ENCODE data around the gene CTSO.

The CTSO gene

GRCh38 chr4:155948541-155948940 is 5.1 kb downstream of the CTSO start:
- H3K4me3 ChIP-seq (ENCODE audit: severe bottlenecking), result no peak overlapping the region
- no peaks in the 10 kb centered on the region for H3K27me3 ChIP-seq (ENCODE audit: insufficient read depth, poor library complexity, severe bottlenecking)
- DNase-seq (ENCODE audit: low spot score) (no peak), ATAC-seq (ENCODE audit: low read depth) (no peak)
- H3K27ac ChIP-seq (ENCODE audit: poor library complexity, severe bottlenecking), result no peak overlapping the region
- no peak for TF ChIP-seq CTCF (IDR thresholded peaks at IDR 0.05; ENCODE audit: poor library complexity, severe bottlenecking)
- peaks cover 10% of the 10 kb centered on the region for H3K4me1 ChIP-seq (ENCODE audit: insufficient read depth, poor library complexity, severe bottlenecking)
- no peaks in the 10 kb centered on the region for H3K9me3 ChIP-seq (ENCODE audit: severe bottlenecking)
- H3K36me3 ChIP-seq (ENCODE audit: low read depth), result no peaks in the 10 kb centered on the region

- TF ChIP-seq CTCF (IDR thresholded peaks at IDR 0.05; ENCODE audit: poor library complexity, severe bottlenecking), result no peak
- H3K9me3 ChIP-seq (ENCODE audit: severe bottlenecking), result no peaks in the 10 kb centered on the region
Observed at GRCh38 chr4:155946486-155946885, 7.2 kb downstream of the CTSO start.

GRCh38 chr4:155944516-155944915 is 9.2 kb downstream of the CTSO start:
- Histone ChIP-seq H3K9me3 (ENCODE audit: severe bottlenecking) (no peaks in the 10 kb centered on the region), H3K27ac (ENCODE audit: poor library complexity, severe bottlenecking) (no peak overlapping the region), H3K4me3 (ENCODE audit: severe bottlenecking) (no peak overlapping the region), H3K27me3 (ENCODE audit: insufficient read depth, poor library complexity, severe bottlenecking) (no peaks in the 10 kb centered on the region), H3K36me3 (ENCODE audit: low read depth) (no peaks in the 10 kb centered on the region), H3K4me1 (ENCODE audit: insufficient read depth, poor library complexity, severe bottlenecking) (no peaks in the 10 kb centered on the region)
- DNase-seq (ENCODE audit: low spot score) (no peak), ATAC-seq (ENCODE audit: low read depth) (no peak)
- no peak for TF ChIP-seq CTCF (IDR thresholded peaks at IDR 0.05; ENCODE audit: poor library complexity, severe bottlenecking)

More at GRCh38 chr4:155946486-155946885, 7.2 kb downstream of the CTSO start:
- no peaks in the 10 kb centered on the region for H3K4me1 ChIP-seq (ENCODE audit: insufficient read depth, poor library complexity, severe bottlenecking)
- ATAC-seq (ENCODE audit: low read depth), result no peak
- no peak overlapping the region for H3K4me3 ChIP-seq (ENCODE audit: severe bottlenecking)
- no peak overlapping the region for H3K27ac ChIP-seq (ENCODE audit: poor library complexity, severe bottlenecking)
- DNase-seq (ENCODE audit: low spot score), result no peak
- no peaks in the 10 kb centered on the region for H3K36me3 ChIP-seq (ENCODE audit: low read depth)
- H3K27me3 ChIP-seq (ENCODE audit: insufficient read depth, poor library complexity, severe bottlenecking), result no peaks in the 10 kb centered on the region

- TF ChIP-seq CTCF (IDR thresholded peaks at IDR 0.05; ENCODE audit: poor library complexity, severe bottlenecking), result no peak
- DNase-seq (ENCODE audit: low spot score), result no peak
- no peaks in the 10 kb centered on the region for H3K27me3 ChIP-seq (ENCODE audit: insufficient read depth, poor library complexity, severe bottlenecking)
- no peak overlapping the region for H3K4me3 ChIP-seq (ENCODE audit: severe bottlenecking)
- no peaks in the 10 kb centered on the region for H3K9me3 ChIP-seq (ENCODE audit: severe bottlenecking)
- ATAC-seq (ENCODE audit: low read depth), result no peak
- no peaks in the 10 kb centered on the region for H3K4me1 ChIP-seq (ENCODE audit: insufficient read depth, poor library complexity, severe bottlenecking)
- no peak overlapping the region for H3K27ac ChIP-seq (ENCODE audit: poor library complexity, severe bottlenecking)
- no peaks in the 10 kb centered on the region for H3K36me3 ChIP-seq (ENCODE audit: low read depth)
Observed at GRCh38 chr4:155943605-155944291, 9.9 kb downstream of the CTSO start.

GRCh38 chr4:155941820-155942219 is 11.8 kb downstream of the CTSO start:
- H3K27ac ChIP-seq (ENCODE audit: poor library complexity, severe bottlenecking), result no peak overlapping the region
- no peaks in the 10 kb centered on the region for H3K27me3 ChIP-seq (ENCODE audit: insufficient read depth, poor library complexity, severe bottlenecking)
- DNase-seq (ENCODE audit: low spot score), result no peak
- no peak overlapping the region for H3K4me3 ChIP-seq (ENCODE audit: severe bottlenecking)
- no peaks in the 10 kb centered on the region for H3K36me3 ChIP-seq (ENCODE audit: low read depth)
- no peak for TF ChIP-seq CTCF (IDR thresholded peaks at IDR 0.05; ENCODE audit: poor library complexity, severe bottlenecking)
- ATAC-seq (ENCODE audit: low read depth), result no peak
- no peaks in the 10 kb centered on the region for H3K9me3 ChIP-seq (ENCODE audit: severe bottlenecking)
- no peaks in the 10 kb centered on the region for H3K4me1 ChIP-seq (ENCODE audit: insufficient read depth, poor library complexity, severe bottlenecking)
